Ishikawa (cell line): ENCODE data around the gene TYROBP.

ENCODE experiments used
- CEBPB ChIP-seq: IDR thresholded peaks from 2 replicates; pipeline ENCODE4 v1.6.1; 2012
- CREB1 ChIP-seq: IDR thresholded peaks from 2 replicates; pipeline ENCODE4 v1.6.1; 2012; ENCODE audit warnings: low read depth
- EGR1 ChIP-seq: IDR thresholded peaks from 2 replicates; pipeline ENCODE4 v1.6.1; 2012
- EP300 ChIP-seq: IDR thresholded peaks from 2 replicates; pipeline ENCODE4 v1.6.1; 2012; ENCODE audit warnings: borderline replicate concordance
- FOXM1 ChIP-seq: IDR thresholded peaks from 2 replicates; pipeline ENCODE4 v1.6.1; 2012; ENCODE audit warnings: low read depth, borderline replicate concordance
- NFIC ChIP-seq: IDR thresholded peaks from 2 replicates; pipeline ENCODE4 v1.6.1; 2012
- RAD21 ChIP-seq: IDR thresholded peaks from 2 replicates; pipeline ENCODE4 v1.6.1; 2012; ENCODE audit warnings: low read depth
- TAF1 ChIP-seq: IDR thresholded peaks from 2 replicates; pipeline ENCODE4 v1.6.1; 2012; ENCODE audit warnings: low read depth, mild to moderate bottlenecking
- TCF12 ChIP-seq: IDR thresholded peaks from 2 replicates; pipeline ENCODE4 v1.6.1; 2012; ENCODE audit warnings: low read depth
- TEAD4 ChIP-seq: IDR thresholded peaks from 2 replicates; pipeline ENCODE4 v1.6.1; 2012
- USF1 ChIP-seq: IDR thresholded peaks from 2 replicates; pipeline ENCODE4 v1.6.1; 2012
- YY1 ChIP-seq: IDR thresholded peaks from 2 replicates; pipeline ENCODE4 v1.6.1; 2012; ENCODE audit warnings: low read depth
- ZBTB7A ChIP-seq: IDR thresholded peaks from 2 replicates; pipeline ENCODE4 v1.6.1; 2012; ENCODE audit warnings: low read depth
- TF ChIP-seq, protein P1 (sequence below): IDR thresholded peaks from 2 replicates; pipeline ENCODE4 v1.6.1; 2012; ENCODE audit warnings: low read depth, mild to moderate bottlenecking
- TF ChIP-seq, protein P2 (sequence below): IDR thresholded peaks from 2 replicates; pipeline ENCODE4 v1.6.1; 2012

TYROBP gene

DNA sequence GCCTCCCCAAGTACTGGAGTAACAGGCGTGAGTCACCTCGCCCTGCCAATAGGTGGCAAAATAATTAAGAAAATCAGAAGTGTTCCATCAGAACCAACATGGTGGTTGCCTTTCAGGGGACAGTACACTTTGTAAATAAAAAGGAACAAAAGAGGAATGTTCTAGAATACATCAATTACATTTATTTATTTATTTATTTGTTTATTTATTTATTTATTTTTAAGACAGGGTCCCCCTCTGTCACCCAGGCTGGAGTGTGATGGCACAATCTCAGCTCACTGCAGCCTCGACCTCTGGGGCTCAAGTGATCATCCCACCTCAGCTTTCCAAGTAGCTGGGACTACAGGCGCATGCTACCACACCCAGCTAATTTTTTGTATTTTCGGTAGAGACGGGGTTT lies 12.9 kb upstream of the TYROBP start:
- TF ChIP-seq NFIC = no peak
- TF ChIP-seq TAF1 = no peak
- no peak for TF ChIP-seq RAD21
- TF ChIP-seq YY1 = no peak
- no peak for TF ChIP-seq EP300
- TF ChIP-seq FOXM1 = no peak
- TF ChIP-seq TCF12 = no peak
- no peak for TF ChIP-seq EGR1
- no peak for TF ChIP-seq CREB1

- TF ChIP-seq YY1 (no peak), TAF1 (no peak), USF1 (no peak), RAD21 (no peak), CEBPB (no peak), TEAD4 (no peak), NFIC (no peak), CREB1 (no peak), FOXM1 (no peak), TCF12 (no peak)
- TF ChIP-seq, protein P1, sequence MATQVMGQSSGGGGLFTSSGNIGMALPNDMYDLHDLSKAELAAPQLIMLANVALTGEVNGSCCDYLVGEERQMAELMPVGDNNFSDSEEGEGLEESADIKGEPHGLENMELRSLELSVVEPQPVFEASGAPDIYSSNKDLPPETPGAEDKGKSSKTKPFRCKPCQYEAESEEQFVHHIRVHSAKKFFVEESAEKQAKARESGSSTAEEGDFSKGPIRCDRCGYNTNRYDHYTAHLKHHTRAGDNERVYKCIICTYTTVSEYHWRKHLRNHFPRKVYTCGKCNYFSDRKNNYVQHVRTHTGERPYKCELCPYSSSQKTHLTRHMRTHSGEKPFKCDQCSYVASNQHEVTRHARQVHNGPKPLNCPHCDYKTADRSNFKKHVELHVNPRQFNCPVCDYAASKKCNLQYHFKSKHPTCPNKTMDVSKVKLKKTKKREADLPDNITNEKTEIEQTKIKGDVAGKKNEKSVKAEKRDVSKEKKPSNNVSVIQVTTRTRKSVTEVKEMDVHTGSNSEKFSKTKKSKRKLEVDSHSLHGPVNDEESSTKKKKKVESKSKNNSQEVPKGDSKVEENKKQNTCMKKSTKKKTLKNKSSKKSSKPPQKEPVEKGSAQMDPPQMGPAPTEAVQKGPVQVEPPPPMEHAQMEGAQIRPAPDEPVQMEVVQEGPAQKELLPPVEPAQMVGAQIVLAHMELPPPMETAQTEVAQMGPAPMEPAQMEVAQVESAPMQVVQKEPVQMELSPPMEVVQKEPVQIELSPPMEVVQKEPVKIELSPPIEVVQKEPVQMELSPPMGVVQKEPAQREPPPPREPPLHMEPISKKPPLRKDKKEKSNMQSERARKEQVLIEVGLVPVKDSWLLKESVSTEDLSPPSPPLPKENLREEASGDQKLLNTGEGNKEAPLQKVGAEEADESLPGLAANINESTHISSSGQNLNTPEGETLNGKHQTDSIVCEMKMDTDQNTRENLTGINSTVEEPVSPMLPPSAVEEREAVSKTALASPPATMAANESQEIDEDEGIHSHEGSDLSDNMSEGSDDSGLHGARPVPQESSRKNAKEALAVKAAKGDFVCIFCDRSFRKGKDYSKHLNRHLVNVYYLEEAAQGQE = no peak
These were observed 11.2 kb upstream of the TYROBP start for GRCh38 chr19:35919306-35919705.

- TF ChIP-seq TCF12 = no peak
- TF ChIP-seq RAD21 = no peak
- TF ChIP-seq, protein P1 = no peak
- no peak for TF ChIP-seq USF1
- TF ChIP-seq EP300 = no peak
- TF ChIP-seq NFIC = no peak
- no peak for TF ChIP-seq EGR1
- TF ChIP-seq TEAD4 = no peak
- TF ChIP-seq ZBTB7A = no peak
- TF ChIP-seq, protein P2, sequence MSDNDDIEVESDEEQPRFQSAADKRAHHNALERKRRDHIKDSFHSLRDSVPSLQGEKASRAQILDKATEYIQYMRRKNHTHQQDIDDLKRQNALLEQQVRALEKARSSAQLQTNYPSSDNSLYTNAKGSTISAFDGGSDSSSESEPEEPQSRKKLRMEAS = no peak
- TF ChIP-seq CREB1 = no peak
- no peak for TF ChIP-seq YY1
These were observed 7.3 kb upstream of the TYROBP start for GRCh38 chr19:35915443-35915842.

- TF ChIP-seq FOXM1 (no peak), TAF1 (no peak), EGR1 (no peak)
These were observed 5.5 kb upstream of the TYROBP start for GRCh38 chr19:35913589-35913988.

DNA sequence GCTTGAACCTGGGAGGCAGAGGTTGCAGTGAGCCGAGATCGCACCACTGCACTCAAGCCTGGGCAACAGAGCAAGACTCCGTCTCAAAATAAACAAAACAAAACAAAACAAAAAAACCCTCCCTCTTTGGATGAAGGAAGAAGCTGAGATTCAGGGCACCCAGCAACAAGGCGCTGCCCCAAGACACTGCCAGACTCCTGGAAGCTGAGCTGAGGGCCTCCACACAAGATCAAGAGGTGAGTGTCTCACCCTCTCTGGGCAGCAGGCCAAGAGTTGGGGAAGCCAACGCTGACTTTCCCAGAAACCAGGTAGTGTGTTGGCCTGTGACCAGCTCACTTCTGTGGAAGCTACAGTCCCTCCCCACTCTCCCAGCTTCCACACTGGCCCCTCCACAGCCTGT lies 3.7 kb upstream of the TYROBP start:
- TF ChIP-seq NFIC (peak; percentile 69), USF1 (no peak)

GRCh38 chr19:35911173-35911572 lies 3.1 kb upstream of the TYROBP start:
- TF ChIP-seq, protein P2 = no peak
- TF ChIP-seq RAD21 (peak; percentile 22; the same call in 1 of the 2 replicates), FOXM1 (no peak)

- TF ChIP-seq ZBTB7A (no peak), CEBPB (no peak), TCF12 (no peak), RAD21 (no peak), YY1 (no peak), EP300 (no peak), NFIC (no peak), EGR1 (no peak), USF1 (no peak), TAF1 (no peak), TEAD4 (no peak), FOXM1 (no peak), CREB1 (no peak)
- TF ChIP-seq, protein P1 = no peak
- TF ChIP-seq, protein P2 = no peak
These were observed 1.6 kb upstream of the TYROBP start for GRCh38 chr19:35909684-35910035.
